ENCODE results near the gene RAVER1.

Gene RAVER1

DNA sequence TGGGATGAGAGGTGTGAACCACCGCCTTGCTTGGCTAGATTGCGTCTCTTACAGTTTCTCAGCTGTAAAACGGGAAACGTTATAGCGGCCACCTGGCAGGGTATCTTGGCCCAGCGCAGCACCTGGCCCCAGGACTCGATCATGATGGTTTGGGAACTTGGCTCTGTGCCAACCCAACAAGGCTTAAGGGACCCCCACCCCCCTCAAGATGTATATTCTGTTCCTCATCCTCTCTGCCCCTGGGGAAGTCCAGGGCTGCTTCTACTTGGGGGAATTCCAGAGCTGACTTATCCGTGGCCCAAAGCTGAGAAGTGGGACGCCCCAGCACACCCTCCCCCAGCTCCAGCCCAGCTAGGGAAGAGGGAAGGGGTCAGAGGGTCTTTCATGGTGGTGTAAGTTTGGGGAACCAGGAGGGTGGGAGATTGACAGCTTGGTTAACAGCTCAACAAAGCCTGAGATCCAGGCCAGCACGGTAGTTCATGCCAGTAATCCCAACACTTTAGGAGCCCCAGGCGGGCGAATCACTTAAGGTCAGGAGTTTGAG lies 61.7 kb downstream of the RAVER1 start:
- peak; percentile 72 for DNase-seq (ENCODE audit: low spot score)
- in situ Hi-C loops (cut with MboI; ENCODE audit: low pct_unique_long_range_greater_than_20kb, low sequenced_read_pairs, unreplicated experiment), result loop anchor here (5.0 to 25.0 kb wide), 2 partner anchors 116 to 334 kb away; partner anchors contain the start of gene OLFM2
- TF ChIP-seq, protein P1, sequence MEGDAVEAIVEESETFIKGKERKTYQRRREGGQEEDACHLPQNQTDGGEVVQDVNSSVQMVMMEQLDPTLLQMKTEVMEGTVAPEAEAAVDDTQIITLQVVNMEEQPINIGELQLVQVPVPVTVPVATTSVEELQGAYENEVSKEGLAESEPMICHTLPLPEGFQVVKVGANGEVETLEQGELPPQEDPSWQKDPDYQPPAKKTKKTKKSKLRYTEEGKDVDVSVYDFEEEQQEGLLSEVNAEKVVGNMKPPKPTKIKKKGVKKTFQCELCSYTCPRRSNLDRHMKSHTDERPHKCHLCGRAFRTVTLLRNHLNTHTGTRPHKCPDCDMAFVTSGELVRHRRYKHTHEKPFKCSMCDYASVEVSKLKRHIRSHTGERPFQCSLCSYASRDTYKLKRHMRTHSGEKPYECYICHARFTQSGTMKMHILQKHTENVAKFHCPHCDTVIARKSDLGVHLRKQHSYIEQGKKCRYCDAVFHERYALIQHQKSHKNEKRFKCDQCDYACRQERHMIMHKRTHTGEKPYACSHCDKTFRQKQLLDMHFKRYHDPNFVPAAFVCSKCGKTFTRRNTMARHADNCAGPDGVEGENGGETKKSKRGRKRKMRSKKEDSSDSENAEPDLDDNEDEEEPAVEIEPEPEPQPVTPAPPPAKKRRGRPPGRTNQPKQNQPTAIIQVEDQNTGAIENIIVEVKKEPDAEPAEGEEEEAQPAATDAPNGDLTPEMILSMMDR (IDR thresholded peaks at IDR 0.05; ENCODE audit: extremely low read depth, insufficient read depth, missing control alignments), result no peak

DNA sequence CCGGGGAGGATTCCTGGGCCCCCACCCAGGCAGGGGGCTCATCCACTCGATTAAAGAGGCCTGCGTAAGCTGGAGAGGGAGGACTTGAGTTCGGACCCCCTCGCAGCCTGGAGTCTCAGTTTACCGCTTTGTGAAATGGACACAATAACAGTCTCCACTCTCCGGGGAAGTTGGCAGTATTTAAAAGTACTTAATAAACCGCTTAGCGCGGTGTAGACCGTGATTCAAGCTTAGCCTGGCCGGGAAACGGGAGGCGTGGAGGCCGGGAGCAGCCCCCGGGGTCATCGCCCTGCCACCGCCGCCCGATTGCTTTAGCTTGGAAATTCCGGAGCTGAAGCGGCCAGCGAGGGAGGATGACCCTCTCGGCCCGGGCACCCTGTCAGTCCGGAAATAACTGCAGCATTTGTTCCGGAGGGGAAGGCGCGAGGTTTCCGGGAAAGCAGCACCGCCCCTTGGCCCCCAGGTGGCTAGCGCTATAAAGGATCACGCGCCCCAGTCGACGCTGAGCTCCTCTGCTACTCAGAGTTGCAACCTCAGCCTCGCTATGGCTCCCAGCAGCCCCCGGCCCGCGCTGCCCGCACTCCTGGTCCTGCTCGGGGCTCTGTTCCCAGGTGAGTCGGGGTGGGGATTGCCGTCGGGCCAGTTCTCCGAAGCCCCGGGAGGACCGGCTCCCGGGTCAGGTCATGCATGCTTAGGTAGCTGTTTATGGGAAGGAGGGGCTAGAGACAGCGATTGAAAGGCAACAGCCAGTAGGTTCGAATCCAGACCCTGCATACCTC lies 62.5 kb downstream of the RAVER1 start, which contains the start of gene ICAM1:
ICAM1 (plus strand) TSS at position 505 of the 779 bp plus-strand sequence; CDS start at position 545, 40 bp downstream.
- in situ Hi-C loops (cut with MboI; ENCODE audit: low pct_unique_long_range_greater_than_20kb, low sequenced_read_pairs, unreplicated experiment), result loop anchor here (5.0 to 25.0 kb wide), 2 partner anchors 116 to 334 kb away; partner anchors contain the start of gene OLFM2
- TF ChIP-seq, protein P1 (IDR thresholded peaks at IDR 0.05; ENCODE audit: extremely low read depth, insufficient read depth, missing control alignments), result no peak
- peak; percentile 82 for DNase-seq (ENCODE audit: low spot score)

DNA sequence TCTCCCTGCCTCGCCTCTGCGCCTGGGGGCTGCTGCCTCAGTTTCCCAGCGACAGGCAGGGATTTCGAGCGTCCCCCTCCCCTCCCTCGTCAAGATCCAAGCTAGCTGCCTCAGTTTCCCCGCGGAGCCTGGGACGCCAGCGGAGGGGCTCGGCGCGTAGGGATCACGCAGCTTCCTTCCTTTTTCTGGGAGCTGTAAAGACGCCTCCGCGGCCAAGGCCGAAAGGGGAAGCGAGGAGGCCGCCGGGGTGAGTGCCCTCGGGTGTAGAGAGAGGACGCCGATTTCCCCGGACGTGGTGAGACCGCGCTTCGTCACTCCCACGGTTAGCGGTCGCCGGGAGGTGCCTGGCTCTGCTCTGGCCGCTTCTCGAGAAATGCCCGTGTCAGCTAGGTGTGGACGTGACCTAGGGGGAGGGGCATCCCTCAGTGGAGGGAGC lies 63.1 kb downstream of the RAVER1 start:
- peak; percentile 70 for DNase-seq (ENCODE audit: low spot score)
- in situ Hi-C loops (cut with MboI; ENCODE audit: low pct_unique_long_range_greater_than_20kb, low sequenced_read_pairs, unreplicated experiment), result loop anchor here (5.0 to 25.0 kb wide), 2 partner anchors 117 to 333 kb away; partner anchors contain the start of gene OLFM2

DNA sequence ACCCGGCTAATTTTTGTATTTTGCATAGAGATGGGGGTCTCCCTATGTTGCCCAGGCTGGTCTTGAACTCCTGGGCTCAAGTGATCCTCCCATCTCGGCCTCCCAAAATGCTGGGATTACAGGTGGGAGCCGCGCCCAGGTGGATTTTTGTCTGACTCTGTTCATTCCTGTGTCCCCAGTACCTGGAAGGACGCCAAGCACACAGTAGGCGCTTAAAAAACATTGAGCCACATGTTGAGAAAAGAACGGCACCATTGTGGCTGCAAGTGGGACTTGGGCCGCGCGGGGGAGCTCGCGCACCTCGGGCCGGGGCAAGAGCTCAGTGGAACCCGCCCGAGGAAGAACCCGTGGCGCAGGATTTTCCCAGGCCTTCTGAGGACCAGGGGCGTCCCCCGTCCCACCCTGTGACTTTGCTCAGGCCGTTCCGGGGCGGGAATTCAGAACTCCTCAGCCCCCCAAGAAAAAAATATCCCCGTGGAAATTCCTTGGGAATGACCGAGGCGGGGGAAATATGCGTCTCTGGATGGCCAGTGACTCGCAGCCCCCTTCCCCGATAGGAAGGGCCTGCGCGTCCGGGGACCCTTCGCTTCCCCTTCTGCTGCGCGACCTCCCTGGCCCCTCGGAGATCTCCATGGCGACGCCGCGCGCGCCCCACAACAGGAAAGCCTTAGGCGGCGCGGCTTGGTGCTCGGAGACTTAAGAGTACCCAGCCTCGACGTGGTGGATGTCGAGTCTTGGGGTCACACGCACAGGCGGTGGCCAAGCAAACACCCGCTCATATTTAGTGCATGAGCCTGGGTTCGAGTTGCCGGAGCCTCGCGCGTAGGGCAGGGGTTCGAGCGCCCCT lies 63.8 kb downstream of the RAVER1 start:
- in situ Hi-C loops (cut with MboI; ENCODE audit: low pct_unique_long_range_greater_than_20kb, low sequenced_read_pairs, unreplicated experiment), result loop anchor here (5.0 to 25.0 kb wide), 2 partner anchors 118 to 332 kb away; partner anchors contain the start of gene OLFM2
- DNase-seq (ENCODE audit: low spot score), result peak; percentile 79
- TF ChIP-seq, protein P1 (IDR thresholded peaks at IDR 0.05; ENCODE audit: extremely low read depth, insufficient read depth, missing control alignments), result peak; percentile 96

More for the DNA sequence above, 63.1 kb downstream of the RAVER1 start:
- TF ChIP-seq, protein P1 (IDR thresholded peaks at IDR 0.05; ENCODE audit: extremely low read depth, insufficient read depth, missing control alignments), result no peak

DNA sequence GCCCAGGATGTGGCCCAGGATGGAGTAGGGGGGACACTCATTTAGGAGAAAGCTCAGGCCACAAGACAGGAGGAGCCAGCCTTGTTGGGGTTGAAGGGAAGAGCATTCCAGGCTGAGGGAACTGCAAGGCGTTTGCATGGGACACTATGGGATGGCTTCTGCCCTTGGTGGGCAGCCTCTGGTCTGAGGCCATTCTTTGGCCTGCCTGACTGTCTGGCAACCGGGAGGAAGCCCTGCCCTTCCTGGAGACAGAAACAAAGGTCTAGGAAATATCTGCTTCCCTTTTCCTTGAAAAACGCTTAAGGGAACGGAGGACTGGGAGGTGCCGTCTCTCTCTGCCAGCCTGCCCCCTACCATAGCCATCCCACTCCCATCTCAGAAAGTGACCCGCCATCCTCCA lies 65.3 kb downstream of the RAVER1 start:
- in situ Hi-C loops (cut with MboI; ENCODE audit: low pct_unique_long_range_greater_than_20kb, low sequenced_read_pairs, unreplicated experiment), result loop anchor here (25.0 kb wide), 1 partner anchor 331 kb away; the partner anchor contains the start of gene OLFM2

More for the DNA sequence above, 65.3 kb downstream of the RAVER1 start:
- TF ChIP-seq, protein P1 (IDR thresholded peaks at IDR 0.05; ENCODE audit: extremely low read depth, insufficient read depth, missing control alignments), result no peak
- no peak for DNase-seq (ENCODE audit: low spot score)
